ENCODE results near the gene ATXN1.
A peak's percentile ranks its signal among the peaks of the same experiment; 100 is the strongest.

ATXN1 gene

GRCh38 chr6:16431106-16431505 is 330.2 kb downstream of the ATXN1 start:
- peak in 4 of 58 donors; percentile 8 to 63 (median 10) for DNase-seq

DNA sequence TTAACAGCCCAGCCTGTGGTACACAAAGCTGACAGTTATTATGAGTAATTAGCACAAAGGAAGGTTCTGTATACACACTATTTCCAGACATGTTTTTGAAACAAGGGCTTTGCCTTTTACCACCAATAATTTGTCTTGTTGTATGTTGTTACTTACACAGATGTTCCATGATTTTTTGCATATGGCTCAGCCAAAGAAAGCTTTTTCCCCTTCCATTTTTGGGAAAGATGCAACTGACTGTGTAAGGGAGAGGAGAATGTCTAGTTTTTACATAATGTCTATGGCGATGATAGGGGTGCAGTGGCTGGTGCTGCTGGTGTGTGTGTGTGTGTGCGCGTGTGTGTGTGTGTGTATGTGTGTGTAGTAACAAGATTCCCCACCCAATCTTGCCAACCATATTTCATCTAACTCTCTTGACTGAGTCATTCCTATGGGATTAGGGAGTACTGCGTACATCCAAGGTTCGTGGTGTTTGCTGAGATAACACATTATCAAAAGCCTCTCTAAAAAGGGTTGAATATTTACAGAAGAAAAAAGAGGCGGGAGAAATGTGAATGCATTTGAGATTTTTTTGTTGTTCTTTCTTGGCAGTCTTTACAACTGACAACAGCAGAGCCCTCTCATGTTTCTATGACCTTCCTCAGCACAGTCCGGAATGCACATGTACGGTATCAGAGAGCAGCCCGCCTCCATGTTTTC is 330.7 kb downstream of the ATXN1 start:
- DNase-seq, result no peak

DNA sequence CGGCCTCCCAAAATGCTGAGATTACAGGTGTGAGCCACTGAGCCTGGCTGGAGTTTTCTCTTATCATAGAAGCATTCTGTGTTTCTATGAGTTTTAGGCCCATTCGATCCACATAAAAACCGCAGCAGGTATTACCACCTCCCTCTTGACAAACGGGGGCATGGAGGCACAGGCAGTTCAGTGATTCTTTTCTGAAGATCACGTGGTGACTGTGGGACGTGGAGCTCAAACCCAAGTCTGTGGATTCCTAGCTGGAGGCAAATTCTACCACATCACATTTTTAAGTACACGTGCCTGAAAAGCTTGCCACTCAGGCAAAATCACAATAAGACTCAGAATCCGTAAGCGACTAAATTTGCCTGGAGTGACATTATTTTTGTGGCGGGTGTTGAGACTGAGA is 331.6 kb downstream of the ATXN1 start:
- no peak for DNase-seq

GRCh38 chr6:16427124-16427523 is 334.1 kb downstream of the ATXN1 start:
- DNase-seq, result no peak

DNA sequence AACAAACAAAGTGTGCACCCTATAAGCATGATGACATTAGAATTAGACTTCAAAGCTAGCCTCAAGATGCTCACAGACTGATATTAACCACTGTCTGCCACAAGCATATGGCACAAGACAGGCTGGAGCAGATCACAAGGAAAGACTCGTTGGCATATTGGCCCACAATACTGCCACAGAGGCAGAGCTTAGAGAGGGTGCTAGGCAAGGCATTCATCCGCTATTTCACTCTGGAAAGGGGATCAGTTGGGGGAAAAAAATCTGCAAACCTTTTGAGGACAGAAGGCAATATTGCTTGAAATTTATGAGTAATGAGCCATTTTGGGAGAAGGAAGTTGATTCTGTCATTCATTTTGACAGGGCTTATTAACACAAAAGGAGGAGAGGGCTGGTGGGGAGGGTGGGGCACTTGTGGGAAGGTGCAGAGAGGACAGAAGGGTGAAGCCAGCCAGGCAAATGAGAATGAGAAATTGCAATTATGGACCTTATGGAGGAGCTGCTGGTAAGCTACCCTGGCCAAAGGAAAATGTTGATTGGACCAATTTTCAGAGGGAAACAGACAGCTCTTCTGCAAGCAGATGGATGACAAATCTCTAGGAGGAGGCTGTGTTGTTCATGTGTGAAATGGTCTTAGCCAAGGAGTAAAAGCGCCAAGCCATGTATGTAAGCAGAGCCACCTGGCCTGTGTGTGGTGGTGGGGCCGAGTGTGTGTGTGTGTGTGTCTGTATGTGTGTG is 335.2 kb downstream of the ATXN1 start:
- DNase-seq, result no peak

DNA sequence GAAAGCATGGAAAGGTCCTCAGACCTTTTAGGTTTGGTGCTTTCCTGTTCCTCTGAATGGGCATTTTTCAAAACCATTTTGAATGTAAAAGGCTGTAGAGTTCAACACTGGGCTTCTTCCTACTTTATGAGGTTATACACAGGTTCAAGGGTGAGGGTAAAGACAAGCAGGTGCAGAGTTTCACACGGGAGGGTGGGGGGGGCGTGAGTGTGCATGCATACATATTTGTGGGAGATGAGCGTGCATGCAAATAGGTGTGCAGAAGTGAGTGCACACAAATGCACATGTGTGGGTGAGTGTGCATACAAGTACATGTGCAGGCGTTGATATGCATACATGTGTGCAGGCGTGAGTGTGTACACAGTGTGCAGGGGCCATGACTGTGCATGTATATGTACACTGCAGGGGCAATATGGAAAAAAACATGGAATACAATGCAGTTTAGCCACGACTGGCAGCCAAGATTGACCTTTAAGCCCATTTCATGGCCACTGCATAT is 339.7 kb downstream of the ATXN1 start:
- DNase-seq, result no peak

DNA sequence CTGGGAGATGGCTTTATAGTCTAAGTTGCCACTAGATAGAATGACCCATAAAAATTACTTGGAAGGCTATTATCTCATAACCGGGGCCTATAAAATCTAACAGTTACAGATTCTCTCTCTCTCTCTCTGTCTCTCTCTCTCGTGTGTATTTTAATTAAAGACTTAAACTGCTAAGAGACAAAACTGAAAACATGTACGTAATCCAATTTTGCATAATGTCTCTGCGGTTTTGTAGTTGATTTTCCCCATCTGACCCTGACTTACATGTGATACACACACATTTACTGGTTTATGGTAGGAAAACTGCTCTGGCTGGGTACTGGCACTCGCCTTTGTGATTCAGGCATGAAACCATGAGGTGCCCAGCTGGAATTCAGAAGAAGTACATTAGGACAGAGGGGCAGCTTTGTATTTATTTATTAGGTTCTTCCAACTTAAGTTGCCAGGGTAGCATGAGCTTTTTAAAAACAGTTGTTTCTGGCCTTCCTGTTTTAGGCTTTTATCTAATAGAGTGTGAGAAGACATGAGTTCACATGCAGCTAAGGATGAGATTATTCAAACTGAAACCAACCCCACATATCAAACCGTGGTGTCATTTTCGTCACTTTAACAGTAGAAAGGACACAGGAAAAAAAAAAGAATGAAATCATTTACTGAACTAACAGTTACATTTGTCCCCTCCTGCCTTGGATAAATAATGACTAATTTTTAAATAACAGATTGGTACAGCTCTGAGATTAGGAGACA is 340.4 kb downstream of the ATXN1 start:
- DNase-seq, result peak in 1 of 58 donors; percentile 11

DNA sequence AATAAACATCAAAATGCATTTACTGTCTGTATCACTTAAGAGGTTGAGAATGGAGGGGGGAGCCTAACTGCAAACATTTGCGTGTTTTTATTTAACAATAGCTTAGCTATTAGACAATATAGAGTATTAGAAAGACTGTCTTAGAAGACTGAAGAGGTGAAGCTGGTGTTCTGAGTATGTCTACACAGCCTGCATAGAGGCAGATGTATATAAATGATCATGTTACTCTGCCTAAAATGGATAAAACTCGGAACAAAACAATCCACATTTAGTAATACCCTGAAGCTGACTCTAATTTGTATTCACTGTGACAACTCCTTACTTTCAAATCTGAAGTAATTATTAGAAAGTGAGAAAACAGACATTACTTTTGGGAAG is 340.9 kb downstream of the ATXN1 start:
- DNase-seq, result no peak

DNA sequence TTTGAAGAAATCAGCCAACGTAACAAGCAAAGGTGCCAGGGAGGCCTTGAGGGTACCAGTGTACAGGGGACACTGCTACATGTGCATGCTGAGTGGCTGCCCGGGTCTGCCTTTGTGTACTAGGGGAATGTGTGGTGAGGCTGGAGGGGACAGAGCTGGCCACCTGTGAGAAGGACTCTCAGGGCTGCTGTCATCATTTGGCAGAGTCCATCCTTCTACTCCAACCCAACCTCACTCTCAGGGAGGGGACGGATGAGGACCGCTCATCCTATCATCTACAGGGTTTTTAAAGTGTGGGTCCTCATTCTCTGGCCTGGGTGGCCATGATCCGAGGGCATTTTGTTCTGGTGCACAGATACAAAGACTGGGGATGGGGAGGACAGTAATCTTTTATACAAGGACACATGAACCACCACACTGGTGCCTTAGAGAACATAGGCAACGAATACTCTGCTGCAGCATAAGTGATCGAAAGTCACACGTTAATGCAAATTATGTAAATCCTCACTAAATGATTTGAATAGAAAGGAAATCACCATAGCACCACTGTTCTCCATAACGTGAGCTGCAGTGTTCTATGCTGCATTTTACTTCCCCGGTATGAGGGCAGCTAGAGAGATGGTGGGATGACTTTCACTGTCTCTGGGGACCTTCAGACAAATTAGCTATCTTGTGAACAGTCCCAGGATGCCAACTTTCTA is 341.5 kb downstream of the ATXN1 start:
- DNase-seq, result no peak

DNA sequence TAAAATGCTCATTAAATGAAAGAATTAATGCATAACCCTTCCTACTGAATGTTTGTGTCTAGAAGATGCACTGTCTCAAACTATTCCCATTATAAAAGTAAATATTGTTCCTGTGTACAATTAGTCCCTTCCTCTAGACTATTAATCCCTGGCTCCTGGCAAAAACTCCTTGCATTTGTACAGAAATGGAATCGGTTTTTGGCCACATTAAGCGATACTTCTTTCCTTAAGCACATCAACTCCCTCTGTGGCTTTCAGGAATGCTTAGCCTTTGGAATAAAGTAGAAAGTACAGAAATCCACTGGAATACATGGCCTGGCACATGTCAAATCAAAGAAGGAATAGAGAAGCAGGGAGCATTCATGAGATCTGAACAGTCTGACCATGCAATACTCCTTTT is 343.1 kb downstream of the ATXN1 start:
- DNase-seq, result no peak

GRCh38 chr6:16415677-16416076 is 345.6 kb downstream of the ATXN1 start:
- no peak for DNase-seq

DNA sequence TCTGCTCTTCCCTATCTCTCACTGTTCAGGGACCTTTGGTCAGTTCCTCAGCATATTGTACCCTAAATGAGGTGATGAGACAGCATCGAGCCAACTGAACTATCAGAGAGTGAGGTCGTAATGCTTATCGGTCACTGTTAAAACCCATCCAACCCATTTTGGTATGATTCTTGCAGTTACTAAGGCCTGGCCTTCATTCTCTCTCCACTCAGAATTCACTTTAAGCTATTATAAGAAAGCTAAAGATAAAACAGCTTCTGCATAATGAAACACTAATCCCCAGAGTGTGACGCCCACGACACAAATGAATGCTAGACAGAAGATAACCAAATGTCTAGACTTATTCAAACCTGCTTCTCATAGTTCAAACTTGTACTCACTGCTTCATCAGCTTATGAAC is 347.1 kb downstream of the ATXN1 start:
- DNase-seq, result peak in 3 of 58 donors; percentile 9 to 23 (median 11)

- no peak for DNase-seq
Measured at GRCh38 chr6:16413399-16413798, 347.9 kb downstream of the ATXN1 start.

- DNase-seq, result no peak
Measured at GRCh38 chr6:16412982-16413381, 348.3 kb downstream of the ATXN1 start.

GRCh38 chr6:16412171-16412570 is 349.1 kb downstream of the ATXN1 start:
- DNase-seq, result no peak

DNA sequence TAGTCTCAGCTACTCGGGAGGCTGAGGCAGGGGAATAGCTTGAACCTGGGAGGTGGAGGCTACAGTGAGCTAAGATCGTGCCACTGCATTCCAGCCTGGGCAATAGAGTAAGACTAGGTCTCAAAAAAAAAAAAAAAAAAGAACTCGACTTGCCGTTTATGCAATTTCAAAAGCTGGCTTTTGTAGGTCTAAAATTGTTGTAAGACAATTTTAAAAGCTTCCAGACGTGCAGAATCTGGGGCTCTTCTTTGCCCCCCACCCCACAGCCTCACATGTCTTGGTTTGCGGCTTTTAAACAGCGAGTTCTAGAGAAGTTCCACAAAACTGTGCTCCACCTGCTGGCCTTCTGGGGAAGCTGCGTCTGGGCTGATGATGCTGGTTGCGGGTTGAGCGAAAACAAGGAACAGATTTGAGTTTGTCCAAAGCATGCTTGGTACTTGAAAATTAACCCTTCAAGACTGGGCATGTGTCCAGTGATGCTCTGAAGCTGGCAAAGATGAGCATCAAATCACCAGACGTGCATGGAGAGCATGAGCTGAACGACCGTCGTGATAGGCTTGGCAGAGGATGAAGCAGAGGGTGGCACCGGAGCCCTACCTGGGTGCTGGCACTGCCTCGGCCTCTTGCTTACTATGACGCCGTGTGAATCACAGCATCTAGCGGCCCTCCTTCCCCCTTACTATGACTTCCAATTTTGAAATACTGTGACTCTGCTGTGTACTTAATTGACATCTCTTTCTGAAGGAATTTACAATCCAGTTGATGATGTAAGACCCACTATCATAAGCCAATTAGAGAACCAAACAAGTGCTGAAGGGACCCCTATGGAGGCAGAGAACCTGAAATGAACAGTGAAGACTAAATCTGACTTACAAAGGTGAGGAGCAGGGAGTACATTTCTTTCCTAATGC is 351.5 kb downstream of the ATXN1 start:
- peak in 50 of 58 donors; percentile 5 to 72 (median 34) for DNase-seq

DNA sequence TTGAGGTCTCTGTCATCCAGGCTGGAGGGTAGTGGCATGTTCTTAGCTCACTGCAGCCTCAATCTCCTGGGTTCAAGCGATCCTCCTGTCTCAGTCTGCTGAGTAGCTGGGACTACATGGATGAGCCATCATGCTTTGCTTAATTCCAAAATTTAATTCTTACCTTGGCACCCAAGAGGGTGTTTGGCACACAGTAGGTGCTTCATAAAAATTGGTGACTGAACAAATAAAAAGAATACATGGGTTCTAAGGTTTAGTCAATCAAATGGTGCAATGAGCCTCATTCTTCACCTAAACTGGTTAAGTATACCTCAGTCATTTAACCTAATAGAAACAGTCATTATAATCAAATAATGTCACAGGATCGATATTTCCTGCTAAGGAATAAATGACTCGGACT is 352.5 kb downstream of the ATXN1 start:
- no peak for DNase-seq

DNA sequence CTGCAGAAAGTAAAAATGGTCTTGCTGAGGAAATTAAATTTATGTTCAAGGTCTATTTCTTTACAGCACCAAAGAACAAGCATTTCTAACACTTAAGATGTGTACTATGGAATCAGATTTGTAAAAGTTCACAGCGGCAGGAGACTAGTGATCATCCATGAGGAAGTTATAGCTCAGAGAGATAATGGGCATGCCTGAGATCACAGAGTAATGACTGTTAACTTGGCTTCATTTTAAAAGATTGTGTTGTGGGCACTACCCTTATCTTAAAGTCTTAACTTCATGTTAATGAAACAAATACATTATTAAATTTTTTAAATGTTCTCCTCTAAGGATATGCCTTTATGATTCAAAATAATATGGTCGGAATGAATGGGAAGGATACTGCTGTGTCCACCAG is 354.3 kb downstream of the ATXN1 start:
- DNase-seq, result no peak

- peak in 1 of 58 donors; percentile 5 for DNase-seq
Measured at GRCh38 chr6:16406538-16406937, 354.7 kb downstream of the ATXN1 start.

DNA sequence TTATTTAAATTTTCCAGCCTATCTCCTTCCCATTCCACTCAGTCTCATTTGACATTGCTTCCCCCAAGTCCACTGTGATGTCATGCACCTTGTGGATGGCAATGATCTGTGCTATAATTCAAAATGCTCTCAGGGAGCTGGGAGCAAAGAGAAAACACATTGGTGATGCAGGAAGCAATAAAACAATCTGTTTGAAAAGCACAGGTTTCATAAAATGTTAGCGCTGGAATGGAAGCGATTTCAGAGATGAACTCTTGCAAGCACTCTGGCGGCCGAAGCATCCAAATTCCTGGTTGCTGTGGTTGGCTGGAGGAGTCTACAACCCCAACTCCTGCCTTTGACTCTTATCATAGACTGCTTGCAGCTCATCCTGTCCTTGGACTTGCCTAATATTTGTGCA is 355.9 kb downstream of the ATXN1 start:
- no peak for DNase-seq

Data from anterior cingulate cortex (tissue), 58 donors.